HepG2 (cell line): ENCODE results near the gene COMP. TPM values are rescaled to one million over a fixed set of nuclear protein-coding genes. Genes with fewer than 3 reads are reported as not detected.

Experiments used
- CCAR2 ChIP-seq: fragments of 200-400 bp; formaldehyde crosslinking; optimal IDR thresholded peaks from 2 replicates; pipeline ENCODE3; 2018; ENCODE audit warnings: low read depth, mild to moderate bottlenecking, low read length, moderate library complexity
- CHD4 ChIP-seq: fragments of 200-600 bp; sonication (generic); IDR thresholded peaks from 2 replicates; pipeline ENCODE4 v1.7.0; 2017; ENCODE audit warnings: mild to moderate bottlenecking, low read length, borderline replicate concordance
- ESRRA ChIP-seq: sonication (generic); formaldehyde crosslinking; IDR thresholded peaks from 2 replicates; pipeline ENCODE4 v1.5.1; 2020; ENCODE audit warnings: mild to moderate bottlenecking, low read depth, missing genetic modification reagents
- FOXM1 ChIP-seq: sonication (generic); formaldehyde crosslinking; IDR thresholded peaks from 2 replicates; pipeline ENCODE4 v1.5.0; 2020; ENCODE audit warnings: missing genetic modification reagents
- HNF4G ChIP-seq, 2 experiments: sonication (generic) in 1 of 2; formaldehyde crosslinking in 1 of 2; IDR thresholded peaks; 2 replicates each; pipeline versions ENCODE4 v1.4.0 to v1.6.1; 2011 to 2020; ENCODE audit warnings: borderline replicate concordance in 2 of 2, low read depth in 2 of 2, mild to moderate bottlenecking in 2 of 2, low read length in 1 of 2, missing genetic modification reagents in 1 of 2, moderate library complexity in 1 of 2
- HOXD1 ChIP-seq: sonication (generic); formaldehyde crosslinking; IDR thresholded peaks from 2 replicates; pipeline ENCODE4 v1.5.0; 2020; ENCODE audit warnings: missing genetic modification reagents
- ISX ChIP-seq: sonication (generic); formaldehyde crosslinking; conservative IDR thresholded peaks from 2 replicates; pipeline ENCODE4 v1.5.0; 2020; ENCODE audit warnings: missing genetic modification reagents
- KDM1A ChIP-seq: IDR thresholded peaks from 2 replicates; pipeline ENCODE4 v1.6.1; 2016; ENCODE audit warnings: missing compliant biosample characterization
- MIER2 ChIP-seq: IDR thresholded peaks from 2 replicates; pipeline ENCODE4 v1.6.1; 2016; ENCODE audit warnings: missing biosample characterization, missing genetic modification reagents
- NR2F1 ChIP-seq, 2 experiments: fragments of 450-650 bp in 1 of 2; formaldehyde crosslinking in 1 of 2; IDR thresholded peaks; 2 replicates each; pipeline versions ENCODE4 v1.5.0 to v1.6.1; 2016 to 2020; ENCODE audit warnings: mild to moderate bottlenecking in 1 of 2, missing compliant biosample characterization in 1 of 2, missing genetic modification reagents in 1 of 2, moderate library complexity in 1 of 2
- NRL ChIP-seq: sonication (generic); formaldehyde crosslinking; IDR thresholded peaks from 2 replicates; pipeline ENCODE4 v1.5.0; 2020; ENCODE audit warnings: missing genetic modification reagents, mild to moderate bottlenecking, moderate library complexity, borderline replicate concordance
- PHF8 ChIP-seq: sonication (generic); formaldehyde crosslinking; IDR thresholded peaks from 2 replicates; pipeline ENCODE4 v1.5.0; 2020; ENCODE audit warnings: missing genetic modification reagents
- SMAD1 ChIP-seq: sonication (generic); formaldehyde crosslinking; IDR thresholded peaks from 2 replicates; pipeline ENCODE4 v1.4.0; 2020; ENCODE audit warnings: missing genetic modification reagents, low read depth, mild to moderate bottlenecking, borderline replicate concordance
- TBX2 ChIP-seq: sonication (generic); formaldehyde crosslinking; IDR thresholded peaks from 2 replicates; pipeline ENCODE4 v1.5.0; 2020; ENCODE audit warnings: missing genetic modification reagents, mild to moderate bottlenecking, borderline replicate concordance
- ZBTB42 ChIP-seq: sonication (generic); formaldehyde crosslinking; IDR thresholded peaks from 2 replicates; pipeline ENCODE4 v1.5.0; 2020; ENCODE audit warnings: mild to moderate bottlenecking, missing genetic modification reagents
- ZFP36L2 ChIP-seq: sonication (generic); formaldehyde crosslinking; IDR thresholded peaks from 2 replicates; pipeline ENCODE4 v1.4.0; 2020; ENCODE audit warnings: missing genetic modification reagents
- ZMYM3 ChIP-seq: sonication (generic); formaldehyde crosslinking; IDR thresholded peaks from 2 replicates; pipeline ENCODE4 v1.5.1; 2020; ENCODE audit warnings: mild to moderate bottlenecking, missing genetic modification reagents
- ZNF326 ChIP-seq: sonication (generic); formaldehyde crosslinking; IDR thresholded peaks from 2 replicates; pipeline ENCODE4 v1.4.0; 2020; ENCODE audit warnings: missing genetic modification reagents, borderline replicate concordance
- ZNF761 ChIP-seq: sonication (generic); formaldehyde crosslinking; conservative IDR thresholded peaks from 2 replicates; pipeline ENCODE4 v1.4.0; 2020; ENCODE audit warnings: mild to moderate bottlenecking, missing genetic modification reagents
- polyA plus RNA-seq, 8 experiments: library from polyadenylated mRNA; depleted of rRNA in 3 of 8; stranded (reverse) in 7 of 8; unstranded in 1 of 8; fragments of >200 nt; fragmentation: Illumina TruSeq in 4 of 8; extraction: Trizol in 4 of 8; gene quantifications; 2 replicates each; pipeline versions ENCODE4 v1.2.1 to v1.2.3, GENCODE V29; 2011 to 2016; ENCODE audit warnings: low read depth in 4 of 8, missing spikeins in 1 of 8, mixed read lengths in 1 of 8; ENCODE audit not compliant: insufficient read depth in 1 of 8
- total RNA-seq, 5 experiments: library from RNA; depleted of rRNA; stranded (reverse); fragments of >200 nt; fragmentation: Illumina TruSeq; extraction: Trizol; gene quantifications; 2 replicates each; pipeline ENCODE4 v1.2.3, GENCODE V29; 2016; ENCODE audit warnings: low read depth in 1 of 5
- TF ChIP-seq, protein P1 (sequence below): sonication (generic); formaldehyde crosslinking; IDR thresholded peaks from 2 replicates; pipeline ENCODE4 v1.5.1; 2020; ENCODE audit warnings: mild to moderate bottlenecking, missing genetic modification reagents
- TF ChIP-seq, protein P2 (sequence below): sonication (generic); formaldehyde crosslinking; IDR thresholded peaks from 2 replicates; pipeline ENCODE4 v1.4.0; 2020; ENCODE audit warnings: missing genetic modification reagents
- TF ChIP-seq, protein P3 (sequence below): IDR thresholded peaks from 2 replicates; pipeline ENCODE4 v1.6.1; 2012; ENCODE audit warnings: low read depth, low read length, improper control_type of control experiment

The COMP gene
- total and polyA plus RNA-seq, 2 of the 13 experiments (the other 11 are each of a cell fraction or from before 2014, with no cell fraction given), result 0.04 to 0.13 TPM

GRCh38 chr19:18839465-18840287 is 48.6 kb upstream of the COMP start (continued):
- no peak for TF ChIP-seq ZBTB42
- peak; percentile 95 for TF ChIP-seq ESRRA (CRISPR knock-in tag)
- TF ChIP-seq NRL, result peak; percentile 86
- TF ChIP-seq, protein P1, sequence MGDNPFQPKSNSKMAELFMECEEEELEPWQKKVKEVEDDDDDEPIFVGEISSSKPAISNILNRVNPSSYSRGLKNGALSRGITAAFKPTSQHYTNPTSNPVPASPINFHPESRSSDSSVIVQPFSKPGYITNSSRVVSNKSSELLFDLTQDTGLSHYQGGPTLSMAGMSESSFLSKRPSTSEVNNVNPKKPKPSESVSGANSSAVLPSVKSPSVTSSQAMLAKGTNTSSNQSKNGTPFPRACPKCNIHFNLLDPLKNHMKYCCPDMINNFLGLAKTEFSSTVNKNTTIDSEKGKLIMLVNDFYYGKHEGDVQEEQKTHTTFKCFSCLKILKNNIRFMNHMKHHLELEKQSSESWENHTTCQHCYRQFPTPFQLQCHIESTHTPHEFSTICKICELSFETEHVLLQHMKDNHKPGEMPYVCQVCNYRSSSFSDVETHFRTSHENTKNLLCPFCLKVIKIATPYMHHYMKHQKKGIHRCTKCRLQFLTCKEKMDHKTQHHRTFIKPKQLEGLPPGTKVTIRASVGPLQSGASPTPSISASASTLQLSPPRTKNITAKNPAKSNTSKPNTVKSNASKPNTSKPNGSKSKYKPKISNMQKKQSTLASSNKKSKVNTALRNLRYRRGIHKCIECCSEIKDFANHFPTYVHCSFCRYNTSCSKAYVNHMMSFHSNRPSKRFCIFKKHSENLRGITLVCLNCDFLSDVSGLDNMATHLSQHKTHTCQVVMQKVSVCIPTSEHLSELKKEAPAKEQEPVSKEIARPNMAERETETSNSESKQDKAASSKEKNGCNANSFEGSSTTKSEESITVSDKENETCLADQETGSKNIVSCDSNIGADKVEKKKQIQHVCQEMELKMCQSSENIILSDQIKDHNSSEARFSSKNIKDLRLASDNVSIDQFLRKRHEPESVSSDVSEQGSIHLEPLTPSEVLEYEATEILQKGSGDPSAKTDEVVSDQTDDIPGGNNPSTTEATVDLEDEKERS (CRISPR knock-in tag), result 0 out of 2 replicates have a peak, but pooled peaks have one; percentile 67
- no peak for TF ChIP-seq KDM1A (CRISPR knock-in tag)
- TF ChIP-seq ISX (CRISPR knock-in tag), result no peak
- TF ChIP-seq CHD4, result no peak
- TF ChIP-seq FOXM1 (CRISPR knock-in tag), result no peak
- TF ChIP-seq, protein P2, sequence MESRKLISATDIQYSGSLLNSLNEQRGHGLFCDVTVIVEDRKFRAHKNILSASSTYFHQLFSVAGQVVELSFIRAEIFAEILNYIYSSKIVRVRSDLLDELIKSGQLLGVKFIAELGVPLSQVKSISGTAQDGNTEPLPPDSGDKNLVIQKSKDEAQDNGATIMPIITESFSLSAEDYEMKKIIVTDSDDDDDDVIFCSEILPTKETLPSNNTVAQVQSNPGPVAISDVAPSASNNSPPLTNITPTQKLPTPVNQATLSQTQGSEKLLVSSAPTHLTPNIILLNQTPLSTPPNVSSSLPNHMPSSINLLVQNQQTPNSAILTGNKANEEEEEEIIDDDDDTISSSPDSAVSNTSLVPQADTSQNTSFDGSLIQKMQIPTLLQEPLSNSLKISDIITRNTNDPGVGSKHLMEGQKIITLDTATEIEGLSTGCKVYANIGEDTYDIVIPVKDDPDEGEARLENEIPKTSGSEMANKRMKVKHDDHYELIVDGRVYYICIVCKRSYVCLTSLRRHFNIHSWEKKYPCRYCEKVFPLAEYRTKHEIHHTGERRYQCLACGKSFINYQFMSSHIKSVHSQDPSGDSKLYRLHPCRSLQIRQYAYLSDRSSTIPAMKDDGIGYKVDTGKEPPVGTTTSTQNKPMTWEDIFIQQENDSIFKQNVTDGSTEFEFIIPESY (CRISPR knock-in tag), result peak; percentile 70; the same call in 1 of the 2 replicates
- no peak for TF ChIP-seq CCAR2
- TF ChIP-seq ZNF761 (CRISPR knock-in tag), result peak; percentile 43; the same call in 1 of the 2 replicates
- TF ChIP-seq ZNF326, result no peak
- TF ChIP-seq HNF4G (IDR thresholded peaks at IDR 0.05; ENCODE audit: borderline replicate concordance, low read depth, low read length), result peak; percentile 84
- peak; percentile 95; the same call in 1 of the 2 replicates for TF ChIP-seq HNF4G (CRISPR knock-in tag; IDR thresholded peaks at IDR 0.05; ENCODE audit: borderline replicate concordance, low read depth)
- TF ChIP-seq HOXD1 (CRISPR knock-in tag), result peak; percentile 40; the same call in 1 of the 2 replicates
- TF ChIP-seq TBX2, result peak; percentile 96
- TF ChIP-seq NR2F1 (CRISPR knock-in tag; IDR thresholded peaks at IDR 0.05), result peak; percentile 92 to 95
- TF ChIP-seq ZMYM3 (CRISPR knock-in tag), result peak; percentile 94
- TF ChIP-seq, protein P3, sequence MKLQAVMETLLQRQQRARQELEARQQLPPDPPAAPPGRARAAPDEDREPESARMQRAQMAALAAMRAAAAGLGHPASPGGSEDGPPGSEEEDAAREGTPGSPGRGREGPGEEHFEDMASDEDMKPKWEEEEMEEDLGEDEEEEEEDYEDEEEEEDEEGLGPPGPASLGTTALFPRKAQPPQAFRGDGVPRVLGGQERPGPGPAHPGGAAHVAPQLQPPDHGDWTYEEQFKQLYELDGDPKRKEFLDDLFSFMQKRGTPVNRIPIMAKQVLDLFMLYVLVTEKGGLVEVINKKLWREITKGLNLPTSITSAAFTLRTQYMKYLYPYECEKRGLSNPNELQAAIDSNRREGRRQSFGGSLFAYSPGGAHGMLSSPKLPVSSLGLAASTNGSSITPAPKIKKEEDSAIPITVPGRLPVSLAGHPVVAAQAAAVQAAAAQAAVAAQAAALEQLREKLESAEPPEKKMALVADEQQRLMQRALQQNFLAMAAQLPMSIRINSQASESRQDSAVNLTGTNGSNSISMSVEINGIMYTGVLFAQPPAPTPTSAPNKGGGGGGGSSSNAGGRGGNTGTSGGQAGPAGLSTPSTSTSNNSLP, result no peak
- TF ChIP-seq MIER2 (CRISPR knock-in tag), result 0 out of 2 replicates have a peak, but pooled peaks have one; percentile 13
- 0 out of 2 replicates have a peak, but pooled peaks have one; percentile 79 for TF ChIP-seq SMAD1 (CRISPR knock-in tag)
- peak; percentile 49; the same call in 1 of the 2 replicates for TF ChIP-seq PHF8 (CRISPR knock-in tag)
- no peak for TF ChIP-seq ZFP36L2
